Superior temporal gyrus (tissue), 1 donor: ENCODE data around the gene PRKN.
"Not testable (repeated sequence)": the region's sequence is repeated elsewhere in the genome, so short reads cannot be mapped to it uniquely, and the experiment has no call there.

Source experiments
- DNase-seq: peaks from one replicate; pipeline ENCODE4 v3.0.0-alpha.2; 2016; ENCODE audit errors: extremely low spot score

Gene PRKN

DNA sequence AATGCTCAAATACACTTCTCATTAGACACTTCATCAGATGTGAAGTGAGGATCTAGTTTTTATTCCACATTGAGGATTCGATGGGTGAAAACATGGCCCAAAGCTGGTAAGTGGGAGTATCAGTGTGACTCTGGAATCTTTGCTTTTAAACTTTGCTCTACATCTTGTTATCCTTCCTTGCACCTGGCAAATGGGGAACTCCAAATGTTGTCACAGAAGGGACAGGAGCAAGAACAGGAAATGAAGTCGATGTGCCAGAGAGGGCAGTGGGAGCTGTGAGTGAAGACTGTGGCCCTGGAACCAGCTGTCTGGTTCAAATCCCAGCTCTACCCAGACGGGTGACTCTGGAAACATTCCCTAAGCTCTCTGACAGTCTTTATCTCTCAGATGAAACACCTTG, 1367.0 kb downstream of the PRKN start:
- no peak for DNase-seq

DNA sequence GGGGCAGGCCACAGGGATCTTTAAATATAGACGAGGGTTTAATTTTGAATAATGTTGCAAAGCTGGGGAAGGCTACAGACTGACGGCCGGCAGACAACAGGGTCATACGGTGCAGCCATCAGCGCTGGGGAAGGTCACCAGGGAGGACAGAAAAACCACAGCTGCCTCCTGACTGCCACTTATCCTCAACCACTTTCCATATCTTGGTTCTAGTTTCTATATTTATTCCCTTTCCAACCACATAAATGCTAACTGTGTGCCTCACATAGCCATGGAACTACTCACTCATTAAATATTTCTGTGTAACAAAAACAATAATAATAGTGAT, 1368.0 kb downstream of the PRKN start:
- no peak for DNase-seq

DNA sequence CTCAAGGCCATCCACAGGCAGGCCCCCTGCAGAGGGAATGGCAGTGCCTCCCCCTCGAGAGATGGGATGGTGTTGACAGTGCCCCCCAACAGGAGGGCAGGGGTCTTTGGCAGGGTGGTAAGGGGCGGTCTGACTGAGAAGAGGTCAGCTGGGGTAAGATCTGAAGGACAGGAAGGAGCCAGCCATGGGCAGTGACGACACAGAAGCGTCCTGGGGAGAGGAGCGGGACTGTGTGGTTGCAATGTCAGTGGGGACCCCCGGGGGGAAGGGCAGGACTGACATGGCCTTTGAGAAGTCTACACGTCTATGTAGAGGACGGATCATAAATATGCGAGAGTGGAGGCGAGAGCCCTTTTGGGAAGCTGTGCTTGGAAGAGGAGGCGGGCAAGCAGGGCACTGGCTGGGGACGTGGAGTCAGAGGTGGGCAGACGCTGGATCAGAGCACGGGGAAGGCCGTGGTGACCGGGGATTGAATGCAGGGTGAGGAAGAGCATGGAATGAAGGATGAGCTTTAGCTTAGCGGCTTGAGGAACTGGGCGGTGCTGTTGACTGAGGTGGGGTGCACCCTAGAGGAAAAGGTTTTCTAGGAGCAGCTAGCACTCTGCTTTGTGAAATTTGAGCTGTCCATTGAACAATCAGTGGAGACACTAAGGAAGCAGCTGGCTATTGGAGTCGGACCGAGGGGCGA, 1371.3 kb downstream of the PRKN start:
- no peak for DNase-seq

DNA sequence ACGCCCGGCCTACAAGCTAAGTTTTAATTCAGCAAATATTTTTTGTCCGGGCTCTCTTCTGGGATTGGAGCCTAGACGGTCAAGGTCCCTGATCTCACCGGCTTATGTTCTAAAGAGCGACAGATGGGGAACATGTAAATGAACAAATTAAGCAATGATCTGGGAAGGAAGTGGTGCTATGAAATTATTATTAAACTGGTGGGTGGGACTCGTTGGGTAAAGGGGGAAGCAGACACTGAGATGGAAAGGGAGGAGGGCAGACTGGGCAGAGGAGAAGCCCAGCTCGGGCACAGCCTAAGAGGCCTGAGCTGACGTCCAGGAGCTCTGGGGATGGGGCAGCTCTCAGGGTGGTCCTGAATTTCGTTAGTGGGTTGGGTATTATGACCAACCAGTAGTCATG, 1371.9 kb downstream of the PRKN start:
- no peak for DNase-seq

DNA sequence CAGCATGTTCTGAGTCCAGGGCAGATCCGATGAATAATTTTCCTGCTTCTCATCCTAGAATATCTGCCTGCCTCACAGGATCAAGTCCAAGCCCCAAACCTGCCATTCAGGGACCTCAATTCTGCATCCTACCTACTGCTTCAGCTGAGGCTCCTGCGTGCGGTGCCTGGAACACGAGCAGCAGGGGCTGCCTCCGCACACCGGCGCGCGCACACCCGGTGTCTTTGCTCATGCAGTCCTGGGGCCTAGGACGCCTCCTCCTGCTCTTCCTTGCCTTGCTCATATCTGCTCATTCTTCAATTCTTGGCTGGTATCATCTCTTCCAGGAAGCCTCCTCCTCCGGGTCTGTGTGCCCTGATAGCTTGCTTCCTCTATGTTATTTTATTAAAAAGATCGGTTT, 1372.6 kb downstream of the PRKN start:
- DNase-seq: no peak

DNA sequence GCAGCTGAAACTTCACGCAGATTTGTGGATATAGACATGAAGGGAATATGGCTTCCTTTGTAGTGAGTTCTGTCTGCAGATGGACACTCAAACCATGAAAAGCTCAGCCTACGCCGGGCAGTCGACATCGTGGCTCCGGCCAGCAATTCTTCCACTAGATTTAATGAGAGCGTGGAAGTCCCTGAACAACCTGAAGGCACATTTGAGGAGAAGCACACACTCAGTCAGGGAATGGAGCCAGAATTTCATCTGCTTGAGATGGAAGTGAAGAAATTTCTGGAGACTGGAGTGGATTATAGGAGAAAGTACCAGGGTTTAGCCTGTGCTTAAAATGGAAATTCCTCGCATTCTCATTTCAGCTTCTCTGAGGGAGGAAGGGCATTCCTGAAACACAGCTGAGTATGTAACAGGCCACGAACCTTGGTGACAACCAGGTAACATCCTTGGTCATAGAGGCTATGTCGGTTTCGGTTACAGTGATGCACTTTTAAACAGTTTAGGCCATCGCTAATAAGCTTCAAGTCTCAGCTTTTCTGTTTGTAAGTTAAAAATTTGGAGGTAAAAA, 1373.2 kb downstream of the PRKN start:
- DNase-seq: no peak

DNA sequence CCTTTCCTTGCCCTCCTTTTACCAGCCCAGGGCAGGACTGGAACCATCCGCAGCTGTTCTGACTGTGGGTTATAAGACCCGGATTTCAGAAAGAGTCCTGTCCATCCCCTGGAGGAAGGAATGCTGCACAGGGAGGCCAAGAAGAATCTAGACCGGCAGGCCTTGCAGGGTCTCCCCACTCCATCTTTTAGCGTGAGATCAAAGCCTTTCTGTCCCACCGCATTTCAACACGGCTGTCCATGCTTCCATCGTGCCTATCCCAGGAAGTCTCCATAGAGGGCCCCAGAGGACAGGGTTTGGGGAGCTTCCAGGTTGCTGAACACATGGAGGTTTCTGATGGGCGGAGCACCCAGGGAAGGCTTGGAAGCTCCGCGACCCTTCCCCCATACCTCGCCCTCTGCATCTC, 1374.4 kb downstream of the PRKN start:
- peak; percentile 70 for DNase-seq

DNA sequence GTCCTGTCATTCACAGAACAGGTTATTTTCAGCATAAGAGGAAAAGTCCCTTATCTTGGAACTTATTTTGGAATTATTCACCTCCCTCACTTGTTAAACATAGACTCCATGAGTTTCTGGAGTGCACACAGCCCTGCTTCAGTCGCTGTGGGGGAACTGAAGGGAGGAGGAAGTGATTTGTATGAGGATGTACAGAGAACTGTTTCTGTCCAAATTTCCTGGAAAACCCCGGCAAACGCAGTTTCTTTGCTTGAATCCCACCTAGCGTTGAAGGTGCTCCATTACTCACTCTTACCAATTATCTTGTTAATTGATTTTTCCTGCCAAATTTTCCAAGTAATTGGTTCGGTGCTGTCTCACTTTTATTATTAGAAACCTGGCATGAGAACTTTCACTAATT, 1375.7 kb downstream of the PRKN start:
- DNase-seq: no peak

DNA sequence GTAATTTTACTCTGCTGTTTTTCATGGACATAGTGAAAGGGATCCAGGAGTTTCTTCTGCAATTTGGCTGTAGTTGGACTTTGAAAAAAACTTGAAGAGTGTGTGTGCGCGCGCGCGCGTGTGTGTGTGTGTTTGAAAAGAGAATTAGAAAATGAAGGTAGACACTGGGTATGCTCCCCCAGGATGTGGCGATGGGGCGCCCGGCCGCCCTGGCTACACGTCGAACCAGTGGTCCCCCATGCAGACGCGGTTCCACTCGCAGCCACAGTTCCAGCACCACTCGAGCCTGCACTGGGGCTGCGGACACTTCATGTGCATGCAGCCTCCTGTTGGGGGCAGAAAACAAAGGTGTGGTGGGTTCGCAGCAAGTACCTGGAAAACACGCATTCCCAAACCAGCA, 1377.7 kb downstream of the PRKN start:
- DNase-seq: no peak

DNA sequence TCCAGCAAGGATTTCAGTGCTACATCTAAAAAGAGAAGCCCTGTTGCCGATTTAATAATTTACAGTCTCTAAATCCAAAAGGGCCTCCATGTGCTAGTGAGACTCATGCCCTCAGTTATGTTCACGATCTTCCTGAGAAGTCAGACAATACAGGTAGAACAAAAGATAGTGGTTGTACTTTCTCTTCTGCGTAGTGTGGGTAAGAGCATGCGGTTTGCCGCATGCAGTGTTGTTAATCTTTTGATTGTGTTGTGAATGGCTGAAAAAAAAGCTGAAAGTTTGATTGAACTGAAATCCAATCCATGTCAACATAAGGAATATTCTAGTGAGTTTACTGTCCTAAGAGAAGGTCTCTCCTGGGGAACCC, 1379.0 kb downstream of the PRKN start:
- DNase-seq: no peak

DNA sequence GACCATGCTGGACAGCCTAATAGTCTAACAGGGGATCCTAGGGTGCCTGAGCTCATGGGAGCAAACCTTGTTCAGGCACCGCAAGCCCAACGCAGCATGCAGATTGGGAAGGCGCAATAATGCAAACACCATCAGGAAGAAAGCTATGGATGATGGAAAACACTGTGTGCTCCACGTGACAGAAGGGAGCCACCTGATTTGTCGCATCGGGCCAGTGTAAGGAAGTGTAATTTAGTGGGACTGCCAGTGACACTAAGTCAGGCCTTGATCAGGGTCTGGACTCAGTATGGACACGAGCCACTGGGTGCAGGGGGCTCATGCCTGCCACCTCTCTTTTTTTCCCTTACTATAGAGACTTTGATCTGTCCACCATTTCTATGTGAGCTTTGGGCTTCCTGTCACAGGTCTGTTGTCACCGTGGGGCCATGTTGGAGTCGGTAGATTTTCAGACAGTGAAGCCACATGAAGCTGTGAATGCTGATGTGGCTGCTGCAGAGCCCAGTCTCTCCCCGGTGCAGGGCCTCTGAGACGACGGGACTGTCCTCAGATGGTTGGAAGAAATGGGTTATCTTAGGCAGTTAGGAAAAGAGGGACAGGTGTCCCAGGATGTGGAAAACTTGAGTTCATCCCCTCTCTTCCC, 1379.5 kb downstream of the PRKN start:
- DNase-seq: no peak

DNA sequence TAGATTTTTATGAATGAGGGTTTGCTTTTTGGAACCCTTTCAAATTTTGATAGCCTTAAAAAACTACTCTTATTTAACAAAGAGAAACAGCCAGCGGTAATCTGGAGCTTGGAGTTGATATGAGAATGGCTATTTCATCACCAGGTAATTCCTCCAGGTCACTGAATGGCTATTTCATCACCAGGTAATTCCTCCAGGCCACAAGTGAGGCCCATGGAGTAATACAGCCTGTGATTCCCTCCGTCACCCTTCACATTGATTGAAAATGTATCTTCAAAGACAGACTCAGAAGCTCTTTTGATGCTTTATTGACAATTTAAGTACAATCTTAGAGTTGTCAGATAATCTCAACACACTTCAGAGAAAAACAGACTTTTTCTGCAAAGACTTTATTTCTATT, 1380.4 kb downstream of the PRKN start:
- no peak for DNase-seq

DNA sequence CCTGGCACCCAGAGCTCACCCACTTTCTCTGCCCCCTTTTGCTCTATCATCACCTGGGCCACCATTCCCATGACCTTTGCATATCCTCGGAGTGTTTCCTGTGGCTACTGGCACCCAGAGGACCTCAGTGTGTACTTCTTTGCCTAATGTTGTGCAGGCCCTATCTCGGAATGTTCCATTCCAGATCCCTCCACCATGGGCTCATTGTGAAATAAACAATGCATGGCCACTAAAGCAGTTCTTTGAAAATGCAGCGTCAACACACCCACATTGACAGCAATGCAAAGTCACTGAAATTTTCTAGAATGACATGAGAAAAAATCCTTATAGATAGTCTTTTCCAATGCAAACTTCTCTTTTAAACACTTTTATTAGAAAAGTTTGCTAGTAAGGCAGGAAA, 1380.8 kb downstream of the PRKN start:
- peak; percentile 53 for DNase-seq

DNA sequence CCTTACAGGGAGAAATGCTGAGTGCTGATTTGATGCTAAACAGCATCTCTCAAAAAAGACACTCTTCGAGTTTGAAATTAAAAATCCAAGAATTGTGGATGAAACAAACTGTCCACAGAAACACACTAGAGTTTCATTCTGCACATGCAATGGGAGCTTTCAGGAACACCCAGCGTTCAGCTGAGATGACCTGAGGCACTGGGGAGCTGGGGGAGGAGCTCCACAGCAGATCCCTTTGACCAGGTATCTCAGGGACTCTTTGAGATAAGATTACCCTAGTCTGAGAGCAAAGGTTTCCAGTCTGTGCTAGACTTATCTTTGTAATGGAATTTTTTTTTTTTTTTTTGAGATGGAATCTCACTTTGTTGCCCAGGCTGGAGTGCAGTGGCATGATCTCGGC, 1382.9 kb downstream of the PRKN start:
- no peak for DNase-seq

DNA sequence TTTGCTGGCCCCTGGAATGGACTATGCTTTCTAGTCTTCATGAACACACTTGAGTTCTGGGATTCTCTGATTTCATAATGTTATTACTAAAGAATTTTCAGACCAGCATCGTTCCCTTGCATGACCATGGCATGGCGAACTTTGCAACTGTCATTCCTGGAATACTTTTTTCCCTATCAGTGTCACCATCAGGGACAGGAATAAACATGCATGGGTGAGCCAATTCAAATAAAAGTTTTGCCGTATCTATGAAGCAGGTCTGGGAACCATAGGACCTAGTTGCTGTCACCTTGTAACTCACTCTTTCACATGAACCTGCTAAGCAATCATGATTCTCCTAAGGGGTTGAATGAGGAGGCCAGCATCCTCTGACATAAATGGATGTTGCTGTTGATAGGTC, 1385.5 kb downstream of the PRKN start:
- no peak for DNase-seq

DNA sequence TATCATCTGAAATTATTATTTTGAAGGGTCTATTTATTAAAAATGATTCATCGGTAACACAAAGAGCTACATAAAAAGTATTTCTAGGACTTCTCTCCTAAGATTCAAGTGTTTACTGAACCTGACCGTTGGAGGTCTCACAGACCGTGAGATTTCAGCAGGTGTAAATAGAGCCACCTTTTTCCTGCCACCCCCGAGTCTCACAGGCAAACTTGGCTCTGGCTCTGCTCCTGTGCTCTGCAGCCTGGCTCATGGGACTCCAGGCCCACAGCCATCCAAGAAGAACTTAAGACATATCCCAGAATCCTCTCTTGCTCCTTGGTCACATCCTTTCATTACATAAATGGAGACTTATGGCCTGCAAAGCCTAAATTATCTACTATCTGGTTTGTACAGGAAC, 1385.9 kb downstream of the PRKN start:
- no peak for DNase-seq

DNA sequence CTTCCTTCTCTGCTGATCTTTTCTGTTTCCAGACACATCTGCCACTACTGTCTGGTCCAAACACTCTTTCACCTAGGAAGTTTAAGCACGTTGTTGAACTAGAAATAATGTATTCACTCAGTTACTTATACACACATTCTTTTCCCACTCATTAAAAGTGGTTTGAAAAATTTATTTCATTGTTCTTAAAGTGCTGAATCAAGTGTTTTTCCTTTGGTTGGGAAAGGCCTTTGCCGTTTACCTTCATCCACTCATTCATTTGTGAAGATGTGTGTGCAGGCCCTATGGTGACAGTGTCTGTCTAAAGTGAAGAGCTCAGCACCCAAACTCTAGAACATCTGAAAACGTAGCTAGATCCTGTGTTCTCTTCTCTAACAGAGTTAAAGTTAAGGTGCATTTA, 1389.6 kb downstream of the PRKN start:
- no peak for DNase-seq

DNA sequence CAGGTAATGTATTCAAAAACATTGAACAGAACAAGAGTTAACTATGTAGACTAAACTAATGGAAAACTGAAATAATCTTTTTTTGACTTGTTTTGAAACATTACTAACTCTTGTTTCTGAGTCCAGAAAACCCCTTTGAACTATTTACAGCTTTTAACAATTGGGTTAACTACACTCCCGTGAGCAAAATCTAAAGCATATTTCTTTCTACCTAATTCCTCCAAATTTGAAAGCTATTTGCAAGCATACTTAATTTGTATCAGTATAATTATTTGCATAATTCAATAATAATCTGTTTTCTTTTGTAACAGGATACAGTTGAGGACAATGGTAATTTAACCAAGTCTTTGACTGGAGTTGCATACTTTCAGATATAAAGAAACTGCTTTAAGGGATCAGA, 1391.1 kb downstream of the PRKN start:
- no peak for DNase-seq

DNA sequence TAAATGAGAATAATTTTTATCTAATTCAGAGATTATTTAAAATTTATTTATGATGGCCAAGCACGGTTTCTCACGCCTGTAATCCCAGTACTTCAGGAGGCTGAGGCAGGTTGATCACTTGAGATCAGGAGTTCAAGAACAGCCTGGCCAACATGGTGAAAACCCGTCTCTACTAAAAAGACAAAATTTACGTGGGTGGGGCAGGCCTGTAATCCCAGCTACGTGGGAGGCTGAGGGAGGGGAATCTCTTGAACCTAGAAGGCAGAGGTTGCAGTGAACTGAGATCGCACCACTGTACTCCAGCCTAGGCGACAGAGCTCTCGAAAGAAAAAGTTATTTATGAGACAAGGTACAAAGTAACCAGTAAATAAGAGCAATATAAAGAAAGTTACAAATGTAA, 1394.2 kb downstream of the PRKN start:
- DNase-seq: no peak

DNA sequence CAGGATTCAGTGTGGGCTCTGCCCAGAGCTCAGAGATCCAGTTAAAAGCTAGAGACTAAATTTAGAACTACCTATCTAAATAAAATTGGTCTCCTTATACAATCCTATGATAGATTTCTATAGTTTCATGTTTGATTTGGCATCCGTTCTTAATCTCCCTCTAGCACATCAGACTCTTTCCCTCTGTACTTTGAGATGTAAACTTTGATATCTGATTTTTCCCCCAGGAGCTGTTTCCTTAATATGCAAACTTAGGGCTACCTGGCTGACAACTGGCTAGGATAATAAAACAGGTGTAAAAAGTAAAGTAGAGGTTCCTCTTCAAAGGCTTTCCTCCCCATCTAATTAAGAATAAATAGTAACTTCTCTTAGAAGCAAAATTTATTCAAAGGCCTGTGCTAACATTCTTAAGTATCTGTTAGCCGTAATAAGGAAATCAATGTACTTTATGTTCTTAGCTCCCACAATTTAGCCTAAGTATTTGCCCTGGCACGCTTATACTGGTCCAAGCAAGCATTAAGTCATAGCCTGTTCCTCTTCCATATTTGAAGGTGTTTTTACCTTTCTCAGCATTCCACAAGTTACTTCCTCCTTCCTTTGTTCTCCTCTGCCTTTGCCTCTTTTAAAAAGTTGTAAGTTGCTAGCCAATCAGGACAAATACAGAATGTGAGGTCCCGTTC, 1396.0 kb downstream of the PRKN start:
- DNase-seq: not testable (repeated sequence)

DNA sequence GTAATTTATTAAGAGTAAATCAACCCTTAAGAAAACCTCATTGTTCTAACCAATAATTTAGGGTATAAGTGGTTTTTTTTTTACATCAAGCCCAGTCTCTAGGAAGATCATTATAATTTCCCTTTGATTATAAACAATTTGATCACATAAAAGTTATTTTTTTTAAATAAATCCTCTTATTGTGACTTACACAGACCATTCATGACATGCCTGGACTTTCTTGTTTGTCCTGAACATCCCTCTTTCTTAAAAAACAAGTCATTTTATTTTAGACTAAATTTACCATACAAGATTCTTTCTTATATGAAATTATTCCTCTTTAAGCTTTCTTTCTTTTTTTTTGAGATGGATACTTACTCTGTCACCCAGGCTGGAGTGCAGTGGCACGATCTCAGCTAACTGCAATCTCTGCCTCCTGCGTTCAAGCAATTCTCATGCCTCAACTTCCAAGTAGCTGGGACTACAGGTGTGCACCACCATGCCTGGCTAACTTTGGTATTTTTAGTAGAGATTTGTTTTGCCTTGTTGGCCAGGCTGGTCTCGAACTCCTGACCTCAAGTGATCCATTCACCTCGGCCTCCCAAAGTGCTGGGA, 1400.1 kb downstream of the PRKN start:
- no peak for DNase-seq

DNA sequence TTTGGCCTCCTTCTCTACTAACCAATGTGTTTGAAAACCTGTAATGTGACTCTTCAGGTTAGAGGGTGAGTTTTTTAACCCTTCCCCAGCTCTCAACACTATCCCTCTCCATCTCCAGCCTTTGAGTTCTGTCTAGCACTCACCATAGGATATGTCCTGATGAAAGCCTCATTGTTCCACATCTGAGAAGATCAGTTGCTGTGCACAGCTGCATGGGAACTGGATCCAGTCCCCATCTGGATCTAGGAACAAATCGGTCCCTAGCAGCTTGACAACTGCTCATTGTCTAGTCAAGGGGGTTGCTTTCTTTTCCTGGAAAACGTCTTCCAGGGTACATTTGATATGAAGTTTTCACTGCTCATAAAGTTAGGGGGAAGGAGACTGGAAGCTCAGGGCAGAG, 1408.3 kb downstream of the PRKN start:
- peak; percentile 96 for DNase-seq

DNA sequence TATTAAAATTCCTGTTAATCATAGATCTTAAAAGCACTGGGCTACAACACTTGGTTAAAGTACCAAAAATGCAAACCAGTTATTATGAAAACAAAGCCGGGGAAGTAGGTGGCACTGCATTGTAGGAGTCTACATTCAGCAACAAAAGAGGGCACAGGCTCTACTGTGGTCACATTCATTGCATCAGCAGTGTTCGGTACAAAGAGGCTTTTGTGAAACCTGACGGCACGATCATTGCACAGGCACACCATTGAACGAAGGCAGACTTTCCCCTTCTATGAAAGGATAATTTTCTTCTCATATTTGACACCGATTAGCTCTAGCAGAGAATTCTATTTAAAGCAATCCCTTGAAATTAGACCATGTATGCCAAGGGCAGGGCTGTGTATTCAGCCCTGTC, 1409.1 kb downstream of the PRKN start:
- DNase-seq: peak; percentile 95
